NCI-H2107 treated with DMSO at 0.1 percent for 48 hours (cell line): ENCODE data around the gene MADD.
"Not testable (repeated sequence)": the region's sequence is repeated elsewhere in the genome, so short reads cannot be mapped to it uniquely, and the experiment has no call there.

Source experiments
- DNase-seq: peaks from one replicate; lab custom pipeline; 2025; ENCODE audit not compliant: unreplicated experiment; lab: John Stamatoyannopoulos, UW

MADD gene

GRCh38 chr11:47272706-47273105 lies 2.8 kb downstream of the MADD start:
- no peak for DNase-seq

DNA sequence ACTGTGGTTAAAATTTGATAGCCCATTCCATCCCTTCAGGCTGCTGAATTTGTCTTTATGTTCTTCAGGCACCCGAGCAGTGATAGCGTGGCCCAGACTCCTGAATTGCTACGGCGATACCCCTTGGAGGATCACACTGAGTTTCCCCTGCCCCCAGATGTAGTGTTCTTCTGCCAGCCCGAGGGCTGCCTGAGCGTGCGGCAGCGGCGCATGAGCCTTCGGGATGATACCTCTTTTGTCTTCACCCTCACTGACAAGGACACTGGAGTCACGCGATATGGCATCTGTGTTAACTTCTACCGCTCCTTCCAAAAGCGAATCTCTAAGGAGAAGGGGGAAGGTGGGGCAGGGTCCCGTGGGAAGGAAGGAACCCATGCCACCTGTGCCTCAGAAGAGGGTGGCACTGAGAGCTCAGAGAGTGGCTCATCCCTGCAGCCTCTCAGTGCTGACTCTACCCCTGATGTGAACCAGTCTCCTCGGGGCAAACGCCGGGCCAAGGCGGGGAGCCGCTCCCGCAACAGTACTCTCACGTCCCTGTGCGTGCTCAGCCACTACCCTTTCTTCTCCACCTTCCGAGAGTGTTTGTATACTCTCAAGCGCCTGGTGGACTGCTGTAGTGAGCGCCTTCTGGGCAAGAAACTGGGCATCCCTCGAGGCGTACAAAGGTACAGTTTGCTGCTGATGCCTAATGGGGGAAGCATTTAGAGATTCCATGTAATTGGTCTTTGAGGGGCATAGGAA lies 4.7 kb downstream of the MADD start:
- DNase-seq = no peak

- DNase-seq = no peak
Observed at GRCh38 chr11:47276923-47277322, 7.0 kb downstream of the MADD start.

GRCh38 chr11:47278058-47278457 lies 8.1 kb downstream of the MADD start:
- DNase-seq = no peak

GRCh38 chr11:47278769-47279168 lies 8.8 kb downstream of the MADD start:
- DNase-seq = no peak

- no peak for DNase-seq
Observed at GRCh38 chr11:47280099-47280498, 10.2 kb downstream of the MADD start.

- DNase-seq = no peak
Observed at GRCh38 chr11:47280860-47281259, 10.9 kb downstream of the MADD start.

GRCh38 chr11:47282462-47282861 lies 12.5 kb downstream of the MADD start:
- no peak for DNase-seq

GRCh38 chr11:47284151-47284550 lies 14.2 kb downstream of the MADD start:
- DNase-seq = no peak

- DNase-seq = no peak
Observed at GRCh38 chr11:47285969-47286770, 16.2 kb downstream of the MADD start.

- no peak for DNase-seq
Observed at GRCh38 chr11:47288066-47288465, 18.1 kb downstream of the MADD start.

DNA sequence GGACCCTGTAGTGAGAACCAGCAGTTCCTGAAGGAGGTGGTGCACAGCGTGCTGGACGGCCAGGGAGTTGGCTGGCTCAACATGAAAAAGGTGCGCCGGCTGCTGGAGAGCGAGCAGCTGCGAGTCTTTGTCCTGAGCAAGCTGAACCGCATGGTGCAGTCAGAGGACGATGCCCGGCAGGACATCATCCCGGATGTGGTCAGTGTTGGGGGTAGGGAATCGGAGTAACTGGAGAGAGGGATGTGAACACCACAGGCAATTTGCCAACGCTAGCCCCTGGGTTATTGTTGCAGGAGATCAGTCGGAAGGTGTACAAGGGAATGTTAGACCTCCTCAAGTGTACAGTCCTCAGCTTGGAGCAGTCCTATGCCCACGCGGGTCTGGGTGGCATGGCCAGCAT lies 19.9 kb downstream of the MADD start:
- no peak for DNase-seq

- DNase-seq = no peak
Observed at GRCh38 chr11:47295385-47295784, 25.5 kb downstream of the MADD start.

GRCh38 chr11:47296045-47296444 lies 26.1 kb downstream of the MADD start:
- peak; percentile 87 for DNase-seq

DNA sequence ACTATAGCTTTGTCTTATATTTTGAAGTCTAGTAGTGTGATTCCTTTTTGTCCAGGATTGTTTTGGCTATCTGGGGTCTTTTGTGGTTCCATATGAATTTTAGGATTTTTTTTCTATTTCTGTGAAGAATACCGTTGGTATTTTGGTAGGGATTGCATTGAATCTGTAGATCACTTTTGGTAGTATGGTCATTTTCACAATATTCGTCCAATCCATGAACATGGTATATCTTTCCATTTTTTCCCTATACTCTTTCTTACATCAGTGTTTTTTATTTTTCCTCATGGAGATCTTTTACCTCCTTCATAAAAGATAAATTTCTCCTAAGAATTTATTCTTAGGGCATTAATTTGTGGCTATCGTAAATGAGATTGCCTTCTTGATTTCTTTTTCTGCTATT lies 29.1 kb downstream of the MADD start:
- DNase-seq = no peak

GRCh38 chr11:47302853-47303252 lies 32.9 kb downstream of the MADD start:
- no peak for DNase-seq

GRCh38 chr11:47305734-47306483 lies 36.0 kb downstream of the MADD start:
- no peak for DNase-seq

DNA sequence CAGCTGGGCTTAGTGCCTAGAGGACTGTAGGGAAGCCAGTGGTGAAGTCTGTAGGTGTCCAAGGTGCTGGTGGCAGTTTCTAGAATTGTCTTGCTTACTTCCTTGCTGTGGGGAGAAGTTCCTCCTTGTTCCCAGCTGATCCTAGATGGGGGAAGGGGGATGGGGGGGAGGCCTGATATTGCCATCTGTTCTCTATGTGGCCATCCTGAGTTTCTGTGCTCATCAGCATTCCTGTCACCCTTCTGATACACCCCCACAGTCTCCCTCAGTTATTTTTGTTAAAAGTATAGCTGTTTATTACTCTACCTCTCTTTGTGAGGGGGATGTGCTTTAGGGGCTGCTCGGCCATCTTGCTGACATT lies 36.5 kb downstream of the MADD start:
- DNase-seq = no peak

GRCh38 chr11:47308050-47308823 lies 38.3 kb downstream of the MADD start:
- no peak for DNase-seq

GRCh38 chr11:47314992-47315391 lies 45.1 kb downstream of the MADD start:
- DNase-seq = no peak

- not testable (repeated sequence) for DNase-seq
Observed at GRCh38 chr11:47316501-47316900, 46.6 kb downstream of the MADD start.
